HG02885 (cell line): Measurements from ENCODE around the gene LCN6.
"Not testable (repeated sequence)": the region's sequence is repeated elsewhere in the genome, so short reads cannot be mapped to it uniquely, and the experiment has no call there.

Experiments used
- ATAC-seq: cut with Tn5 transposase; IDR thresholded peaks from one replicate; pipeline ENCODE4 v1.9.1; 2021; ENCODE audit warnings: mild to moderate bottlenecking; ENCODE audit not compliant: unreplicated experiment, poor library complexity

The LCN6 gene

GRCh38 chr9:136712690-136713544 is 35.4 kb downstream of the LCN6 start:
- no peak for ATAC-seq

- ATAC-seq: no peak
Observed at GRCh38 chr9:136711751-136712689, 36.3 kb downstream of the LCN6 start, which contains the start of gene DIPK1B. Gene DIPK1B, plus strand, starts transcription at chr9:136712572. Its CDS starts 94 bp downstream, at chr9:136712666.

GRCh38 chr9:136711219-136711648 is 37.1 kb downstream of the LCN6 start:
- ATAC-seq: not testable (repeated sequence)

- no peak for ATAC-seq
Observed at GRCh38 chr9:136710543-136710942, 37.8 kb downstream of the LCN6 start.

GRCh38 chr9:136709454-136710109 is 38.7 kb downstream of the LCN6 start:
- ATAC-seq: no peak

- no peak for ATAC-seq
Observed at GRCh38 chr9:136707849-136708517, 40.3 kb downstream of the LCN6 start.

- no peak for ATAC-seq
Observed at GRCh38 chr9:136707011-136707410, 41.3 kb downstream of the LCN6 start.

- ATAC-seq: no peak
Observed at GRCh38 chr9:136705564-136705963, 42.8 kb downstream of the LCN6 start.

- ATAC-seq: not testable (repeated sequence)
Observed at GRCh38 chr9:136704741-136705140, 43.6 kb downstream of the LCN6 start.

GRCh38 chr9:136703276-136703860 is 45.0 kb downstream of the LCN6 start:
- ATAC-seq: no peak

GRCh38 chr9:136701668-136702053 is 46.7 kb downstream of the LCN6 start:
- no peak for ATAC-seq

GRCh38 chr9:136700959-136701667 is 47.2 kb downstream of the LCN6 start:
- ATAC-seq: no peak

- ATAC-seq: no peak
Observed at GRCh38 chr9:136700304-136700703, 48.0 kb downstream of the LCN6 start.

GRCh38 chr9:136698635-136699246 is 49.6 kb downstream of the LCN6 start:
- no peak for ATAC-seq

- ATAC-seq: no peak
Observed at GRCh38 chr9:136697821-136698526, 50.4 kb downstream of the LCN6 start.

GRCh38 chr9:136697146-136697820 is 51.0 kb downstream of the LCN6 start:
- no peak for ATAC-seq

- ATAC-seq: no peak
Observed at GRCh38 chr9:136696502-136696901, 51.8 kb downstream of the LCN6 start.
